GM18519 (cell line): ENCODE results near the gene ZMYND8.

Source experiments
- ATAC-seq: cut with Tn5 transposase; IDR thresholded peaks from one replicate; pipeline ENCODE4 v1.9.1; 2021; ENCODE audit warnings: mild to moderate bottlenecking, moderate library complexity; ENCODE audit not compliant: unreplicated experiment, low FRiP score

The ZMYND8 gene

GRCh38 chr20:47354714-47355488, 1.6 kb downstream of the ZMYND8 start:
- no peak for ATAC-seq

- ATAC-seq, result no peak
These were observed 2.1 kb downstream of the ZMYND8 start for GRCh38 chr20:47354464-47354713.

GRCh38 chr20:47353692-47354463, 2.6 kb downstream of the ZMYND8 start:
- ATAC-seq, result no peak

DNA sequence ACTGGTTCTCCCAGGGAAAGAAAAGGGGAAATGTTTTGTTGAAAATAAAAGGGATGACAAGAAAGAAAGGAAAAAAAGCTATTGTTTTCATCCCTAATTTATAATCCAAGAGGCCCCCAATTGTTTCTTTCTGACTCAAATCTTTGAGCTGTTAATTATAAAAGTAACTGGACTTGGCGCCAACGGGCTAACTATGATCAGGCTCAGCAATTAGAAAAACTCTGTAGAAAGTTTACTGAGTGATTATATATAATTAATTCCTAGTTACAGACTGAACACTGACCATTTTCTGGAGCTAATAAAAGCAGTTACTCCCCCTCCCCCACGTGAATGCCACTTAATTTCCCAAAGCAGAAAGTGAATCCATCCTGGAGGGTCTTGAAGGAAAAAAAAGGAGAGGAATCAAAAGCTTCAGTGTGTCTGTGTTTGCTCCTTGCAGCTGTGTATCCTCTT, 3.2 kb downstream of the ZMYND8 start:
- no peak for ATAC-seq

DNA sequence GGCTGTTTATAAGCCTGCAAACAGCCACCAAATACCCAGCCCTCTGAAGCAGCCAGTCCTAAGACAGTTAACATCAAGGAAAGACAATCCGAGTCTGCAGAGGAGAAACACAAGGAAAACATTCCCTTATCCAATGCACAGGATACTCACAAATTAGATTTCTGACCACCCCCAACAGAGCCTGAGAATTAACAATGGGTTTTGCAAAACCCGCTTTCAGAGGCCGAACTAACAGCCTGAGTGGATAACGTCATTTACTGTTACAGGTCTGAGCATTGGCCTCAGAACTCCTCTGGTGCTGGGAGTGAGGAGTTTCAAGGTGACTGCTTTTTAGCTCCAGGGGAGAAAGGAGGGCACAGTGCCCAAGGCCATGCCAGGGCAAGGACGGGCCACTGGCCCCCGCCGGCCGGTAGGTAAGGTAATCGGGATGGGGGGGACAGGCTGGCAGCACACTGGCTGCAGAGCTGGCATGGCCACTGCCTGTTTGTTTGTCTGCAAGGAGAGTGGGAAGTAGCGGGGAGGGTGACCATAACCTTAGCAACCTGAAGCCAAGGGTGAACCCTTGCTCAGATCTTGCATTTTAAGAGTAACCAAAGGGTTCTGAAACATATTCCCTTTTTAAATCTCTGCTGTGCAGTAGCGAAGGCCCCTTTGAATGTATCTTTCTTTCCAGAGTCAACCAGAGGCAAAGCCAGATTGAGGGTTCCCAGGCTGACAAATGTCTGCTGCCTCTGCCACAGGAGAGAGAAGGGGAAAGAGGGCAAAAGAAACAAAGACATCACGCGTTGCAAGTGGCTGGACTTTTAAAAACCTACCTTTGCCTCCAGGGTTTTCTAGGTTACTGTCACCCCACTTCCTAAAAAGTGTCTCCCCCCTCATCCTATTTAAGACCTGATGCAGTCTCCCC, 3.9 kb downstream of the ZMYND8 start:
- no peak for ATAC-seq

GRCh38 chr20:47351643-47352331, 4.7 kb downstream of the ZMYND8 start:
- no peak for ATAC-seq

GRCh38 chr20:47350691-47351545, 5.6 kb downstream of the ZMYND8 start:
- ATAC-seq, result no peak

- ATAC-seq, result no peak
These were observed 6.3 kb downstream of the ZMYND8 start for GRCh38 chr20:47350181-47350550.

- no peak for ATAC-seq
These were observed 6.9 kb downstream of the ZMYND8 start for GRCh38 chr20:47349365-47350180.

GRCh38 chr20:47348539-47349142, 7.9 kb downstream of the ZMYND8 start:
- no peak for ATAC-seq

DNA sequence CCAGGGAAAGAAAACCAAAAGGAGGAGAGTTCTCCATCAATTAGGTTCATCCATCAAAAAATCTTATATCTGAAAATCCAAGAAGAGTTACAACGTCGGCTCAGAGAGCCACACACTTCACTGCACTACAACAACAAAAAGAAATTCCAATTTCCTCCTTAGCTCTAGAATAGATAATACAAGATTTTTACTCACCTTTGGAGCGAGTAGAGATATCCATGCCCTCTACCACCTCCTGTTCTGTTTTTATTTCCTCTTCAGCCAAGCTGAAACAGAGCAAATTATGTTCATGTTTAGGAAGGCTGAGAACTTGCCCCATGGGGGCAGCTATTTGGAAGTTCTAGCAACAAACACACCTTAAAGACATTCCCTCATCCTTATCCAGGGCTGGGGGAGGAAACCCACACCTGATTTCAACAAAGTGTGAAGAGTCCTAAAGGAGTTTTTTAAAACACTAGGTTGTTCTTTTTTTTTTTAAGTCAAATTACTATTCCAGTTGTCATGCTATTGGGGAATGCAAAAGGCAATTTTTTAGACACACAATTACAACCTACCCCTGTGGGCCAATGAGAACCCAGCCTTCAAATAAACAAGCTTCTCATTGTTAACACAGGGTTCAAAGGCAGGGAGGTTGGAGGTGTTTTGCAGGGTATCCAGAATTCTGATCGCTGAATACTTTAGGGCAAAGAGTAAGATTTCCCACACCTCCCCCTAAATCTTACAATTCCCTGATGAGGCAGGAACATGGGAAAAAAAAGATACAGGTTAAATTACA, 8.7 kb downstream of the ZMYND8 start:
- ATAC-seq, result no peak

GRCh38 chr20:47346172-47346571, 10.3 kb downstream of the ZMYND8 start:
- ATAC-seq, result no peak

GRCh38 chr20:47345214-47345613, 11.3 kb downstream of the ZMYND8 start:
- ATAC-seq, result no peak

GRCh38 chr20:47343007-47343472, 13.5 kb downstream of the ZMYND8 start:
- no peak for ATAC-seq

- ATAC-seq, result no peak
These were observed 18.3 kb downstream of the ZMYND8 start for GRCh38 chr20:47338131-47338628.

DNA sequence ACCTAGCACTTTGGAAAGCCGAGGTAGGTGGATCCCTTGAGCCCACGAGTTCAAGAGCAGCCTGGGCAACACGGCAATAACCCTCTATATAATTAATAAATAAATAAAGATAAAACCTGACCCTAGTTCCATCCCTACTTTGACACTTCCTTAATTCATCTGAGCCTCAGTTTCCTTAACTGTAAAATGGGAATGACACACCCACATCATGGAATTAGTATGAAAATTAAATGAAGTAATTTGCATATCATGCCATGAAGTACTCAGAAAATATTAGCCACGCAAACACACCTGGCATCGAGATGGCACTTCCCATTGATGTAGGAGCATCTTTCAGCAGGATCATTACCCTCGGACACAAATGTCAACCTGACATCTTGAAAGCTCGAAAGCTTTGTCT, 19.1 kb downstream of the ZMYND8 start:
- no peak for ATAC-seq

GRCh38 chr20:47336129-47336754, 20.3 kb downstream of the ZMYND8 start:
- ATAC-seq, result no peak
